IPS-18c (cell line): Measurements from ENCODE around the gene NFATC1.

Experiments
- H3K4me3 ChIP-seq: 2 replicates; pipeline ENCODE4 v1.7.0; 2013; ENCODE audit warnings: low read depth, mild to moderate bottlenecking, low read length, moderate library complexity; ENCODE audit not compliant: insufficient read depth
- H3K9me3 ChIP-seq: one replicate; pipeline ENCODE4 v1.6.1; 2013; ENCODE audit warnings: mild to moderate bottlenecking, low read length, moderate library complexity; ENCODE audit not compliant: control insufficient read depth, insufficient read depth

The NFATC1 gene

GRCh38 chr18:79397830-79398761, 2.4 kb downstream of the NFATC1 start:
- no peak overlapping the region for H3K4me3 ChIP-seq
- peaks cover 2% of the 10 kb centered on the region for H3K9me3 ChIP-seq

DNA sequence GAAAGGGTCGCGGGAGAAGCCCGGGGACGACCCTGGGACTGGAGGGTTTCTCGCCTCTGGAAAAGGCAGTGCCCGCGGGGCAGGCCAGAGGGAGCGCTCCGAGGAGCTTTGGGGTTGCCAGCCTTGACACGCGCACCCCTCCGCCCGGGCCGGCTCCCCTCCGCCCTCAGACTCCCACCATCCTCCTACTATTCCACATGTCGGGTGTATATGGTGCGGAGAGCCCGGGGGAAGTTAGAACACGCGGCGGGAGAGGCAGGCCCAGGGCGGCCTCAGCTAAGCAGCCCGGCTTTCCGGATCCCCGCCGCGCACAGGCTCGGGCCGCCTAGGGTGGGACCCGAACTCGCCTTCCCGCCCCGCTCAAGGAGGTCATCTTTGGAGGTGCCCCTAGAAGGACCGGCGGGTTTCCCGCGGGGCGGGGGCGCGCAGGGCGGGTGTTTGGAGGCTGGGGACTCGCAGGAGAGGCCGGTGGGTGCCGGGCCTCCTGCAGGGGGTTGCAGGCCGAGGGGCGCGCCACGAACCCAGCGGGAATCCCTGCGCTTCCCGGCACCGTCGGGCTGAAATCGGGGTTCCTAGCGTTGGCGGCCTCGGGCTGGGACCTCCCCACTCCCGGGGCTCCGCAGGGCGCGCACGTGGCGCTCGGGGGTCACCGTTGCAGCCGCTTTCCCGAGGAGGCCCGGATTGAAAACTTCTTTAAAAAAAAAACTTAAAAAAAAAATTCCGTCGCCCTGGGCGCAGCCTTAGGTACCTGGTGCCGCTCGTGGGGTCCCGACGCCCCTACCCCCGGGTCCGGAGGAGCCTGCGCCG, 3.7 kb downstream of the NFATC1 start:
- peak overlapping the region; percentile 34 for H3K4me3 ChIP-seq

GRCh38 chr18:79400091-79400590, 4.4 kb downstream of the NFATC1 start:
- Histone ChIP-seq H3K9me3 (peaks cover 2% of the 10 kb centered on the region), H3K4me3 (peak overlapping the region; percentile 53)

More for the DNA sequence above, 3.7 kb downstream of the NFATC1 start:
- H3K9me3 ChIP-seq = peaks cover 2% of the 10 kb centered on the region

DNA sequence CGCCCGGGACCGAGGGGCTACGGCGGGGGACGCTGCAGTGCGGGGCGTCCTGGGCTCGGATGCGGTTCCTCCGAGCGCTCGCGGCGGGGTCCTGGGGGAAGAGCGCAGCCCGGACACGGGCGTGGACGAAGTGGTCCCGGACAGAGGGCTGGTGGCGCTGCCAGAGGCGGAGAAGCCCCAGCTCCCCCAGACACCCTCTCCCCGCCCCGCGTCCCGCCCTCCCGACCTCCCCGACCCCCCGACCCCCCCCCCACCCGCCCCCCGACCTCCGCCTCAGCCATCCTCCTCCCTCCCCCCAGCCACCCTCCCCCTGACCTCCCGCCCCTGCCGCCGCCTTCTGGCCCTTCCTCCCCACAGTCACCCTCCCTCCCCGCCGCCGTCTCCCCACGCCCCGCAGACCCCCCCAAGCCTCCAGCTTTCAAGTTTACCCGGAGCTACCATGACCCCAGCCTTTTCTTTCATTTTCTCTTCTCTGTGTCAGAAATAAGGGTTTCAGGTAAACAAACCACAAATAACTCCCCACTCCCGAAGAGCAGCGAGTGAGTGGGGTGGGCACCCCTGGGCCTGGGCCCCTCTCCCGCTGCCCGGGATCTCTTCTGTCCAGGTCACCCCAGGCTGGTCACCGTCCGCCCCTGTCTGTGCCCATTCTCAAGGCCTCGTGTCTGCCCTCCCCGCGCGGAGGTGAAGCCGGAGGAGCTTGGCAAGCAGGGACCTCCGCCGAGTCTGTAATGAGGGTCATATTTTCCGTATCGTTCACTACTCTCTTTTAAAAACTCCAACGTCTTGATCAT, 5.1 kb downstream of the NFATC1 start:
- Histone ChIP-seq H3K9me3 (peaks cover 2% of the 10 kb centered on the region), H3K4me3 (peak overlapping the region; percentile 53)

DNA sequence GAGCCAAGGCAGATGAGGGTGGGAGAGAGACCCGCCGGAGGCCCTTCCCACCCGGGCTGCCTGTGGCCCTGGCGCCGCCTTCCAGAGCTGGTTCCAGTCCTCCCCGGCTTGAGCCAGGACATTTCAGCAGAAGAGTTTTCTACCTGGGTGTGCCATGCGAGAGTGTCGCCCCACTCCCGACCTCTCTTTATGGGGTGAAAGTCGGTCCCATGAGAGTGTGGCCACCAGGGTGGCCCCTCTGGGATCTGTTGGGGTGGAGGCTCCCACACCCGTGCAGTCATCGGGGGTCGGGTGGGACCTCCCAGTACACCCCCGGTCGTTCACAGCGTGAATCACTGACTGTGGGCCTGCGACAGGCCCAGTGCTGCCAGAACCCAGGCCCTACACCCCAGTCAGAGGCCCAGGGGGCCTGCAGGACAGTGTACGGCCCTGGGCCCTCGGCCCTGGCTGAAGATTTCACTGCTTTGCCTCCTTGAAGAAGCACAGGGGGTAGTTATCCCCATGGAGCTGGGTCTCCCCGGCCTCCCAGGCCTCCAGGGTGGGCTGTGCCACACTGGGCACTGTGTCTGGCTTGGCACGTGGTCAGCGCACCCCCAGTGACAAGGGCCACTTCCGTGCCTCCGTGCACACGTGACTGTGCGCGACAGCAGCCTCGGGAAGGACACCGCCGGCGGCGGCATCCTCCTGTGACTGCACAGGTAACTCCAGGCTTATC, 5.9 kb downstream of the NFATC1 start:
- no peak overlapping the region for H3K4me3 ChIP-seq
- H3K9me3 ChIP-seq = peaks cover 1% of the 10 kb centered on the region

- H3K9me3 ChIP-seq = no peaks in the 10 kb centered on the region
- no peak overlapping the region for H3K4me3 ChIP-seq
Measured at GRCh38 chr18:79402209-79402576, 6.5 kb downstream of the NFATC1 start.

DNA sequence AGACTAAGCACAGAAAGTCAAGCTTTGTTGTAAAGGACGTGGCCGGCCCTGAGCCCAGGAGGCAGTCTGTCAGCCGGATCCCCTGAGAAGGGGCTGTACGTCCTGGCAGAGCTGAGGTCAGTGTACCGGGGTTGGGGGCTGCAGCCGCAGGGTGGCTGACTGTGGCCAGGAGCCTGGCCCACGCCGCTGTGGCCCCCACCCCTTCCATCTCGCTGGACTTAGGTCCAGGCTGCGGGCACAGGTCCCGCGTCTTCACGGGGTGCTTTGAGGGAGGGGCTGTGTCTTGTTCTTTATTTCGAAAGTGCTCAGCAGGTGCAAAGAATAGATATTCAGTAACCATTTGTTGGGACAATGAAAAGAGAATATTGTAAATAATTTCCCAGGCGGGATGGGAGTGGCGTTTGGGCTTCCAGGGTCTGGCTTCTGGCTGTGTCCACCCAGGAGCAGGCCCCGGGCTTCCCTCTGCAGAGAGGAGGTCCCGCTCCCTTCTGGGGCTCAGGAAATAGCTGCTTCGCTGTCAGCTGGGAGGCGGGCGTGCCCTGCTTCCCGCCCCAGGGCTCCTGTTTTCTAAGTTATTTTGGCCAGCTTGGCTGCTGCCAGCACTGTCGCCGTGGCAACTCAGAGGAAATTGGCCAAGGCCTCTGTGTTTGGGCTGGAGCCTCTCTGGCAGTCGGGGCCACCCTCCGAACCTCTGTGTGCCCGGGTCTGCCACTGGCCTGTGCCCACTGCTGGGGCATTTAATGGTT, 7.4 kb downstream of the NFATC1 start:
- Histone ChIP-seq H3K4me3 (no peak overlapping the region), H3K9me3 (no peaks in the 10 kb centered on the region)

DNA sequence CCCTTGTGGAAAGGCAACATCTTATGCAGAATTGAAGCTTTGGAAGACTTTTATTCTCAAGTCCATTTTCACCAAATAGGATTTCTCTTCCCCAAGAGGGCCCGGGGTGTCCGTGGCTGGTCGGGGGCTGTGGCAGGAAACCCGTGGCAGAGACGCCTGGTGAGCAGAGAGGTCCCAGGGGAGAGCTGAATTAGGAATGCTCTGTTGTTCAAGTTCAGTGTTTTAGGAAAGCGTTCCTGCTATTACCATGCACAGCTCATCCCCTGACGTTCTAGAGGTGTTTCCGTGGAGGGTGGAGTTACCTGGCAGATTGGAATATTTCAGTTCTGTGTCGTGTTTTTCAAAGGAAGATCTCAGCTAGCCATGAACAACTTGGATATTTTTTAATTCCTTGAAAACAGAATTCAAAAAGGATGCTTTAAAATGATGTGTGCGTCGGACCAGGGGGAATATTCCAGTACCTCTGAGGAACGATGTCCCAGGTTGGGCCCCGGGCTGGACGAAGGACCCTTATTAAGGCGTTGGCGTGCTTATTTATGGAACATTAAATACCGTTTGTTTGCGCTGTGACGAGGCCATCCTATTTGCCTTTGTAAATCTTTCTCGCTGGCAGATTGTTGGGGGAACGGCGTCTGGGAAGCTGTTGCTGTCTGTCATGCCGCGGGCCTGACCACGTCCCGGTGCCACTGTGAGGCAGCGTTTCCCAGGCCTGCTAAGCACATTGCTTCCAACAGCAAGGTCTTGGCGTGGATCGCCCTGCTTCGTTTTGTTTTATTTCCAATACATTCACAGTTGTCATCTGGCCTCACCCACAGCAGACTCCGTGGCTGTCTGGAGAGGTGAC, 8.2 kb downstream of the NFATC1 start:
- no peak overlapping the region for H3K4me3 ChIP-seq
- H3K9me3 ChIP-seq = no peaks in the 10 kb centered on the region

- no peak overlapping the region for H3K4me3 ChIP-seq
- H3K9me3 ChIP-seq = no peaks in the 10 kb centered on the region
Measured at GRCh38 chr18:79404567-79404910, 8.8 kb downstream of the NFATC1 start.

DNA sequence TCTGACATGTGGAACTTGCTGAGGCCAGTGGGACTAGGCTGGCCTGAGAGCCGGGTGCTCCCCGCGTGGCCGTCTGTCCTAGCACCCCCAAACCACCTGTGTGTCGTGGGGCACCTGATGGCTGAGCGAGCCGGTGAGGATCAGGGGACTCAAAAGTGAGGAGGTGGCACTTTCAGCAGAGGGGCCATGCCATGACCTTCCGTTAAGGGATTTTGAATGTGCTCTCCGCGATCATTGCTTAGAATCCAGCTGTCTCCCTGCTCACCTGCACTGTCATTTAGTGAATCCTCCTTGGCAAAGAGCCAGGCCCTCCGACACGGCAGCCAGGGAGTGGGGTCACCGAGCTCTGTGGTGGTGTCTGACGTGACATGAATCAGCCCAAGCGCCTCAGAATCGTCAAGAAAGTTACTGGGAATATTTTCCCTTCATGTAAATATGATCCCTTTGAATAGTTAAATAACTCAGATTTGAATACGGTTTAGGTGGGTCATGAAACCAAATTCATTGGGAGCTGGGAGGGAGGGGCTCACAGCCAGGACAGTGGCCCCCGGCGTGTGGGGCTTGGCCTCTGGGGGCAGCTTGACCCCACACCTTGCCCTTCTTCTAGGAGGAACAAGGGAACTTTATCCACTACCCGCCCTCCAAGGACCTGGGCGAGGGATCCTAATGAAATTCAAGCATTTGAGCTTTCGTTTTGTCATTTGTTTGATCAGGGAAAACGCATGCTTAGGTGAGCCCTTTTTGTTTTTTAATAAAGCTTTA, 9.5 kb downstream of the NFATC1 start:
- H3K9me3 ChIP-seq = no peaks in the 10 kb centered on the region
- no peak overlapping the region for H3K4me3 ChIP-seq

GRCh38 chr18:79405781-79406575, 10.2 kb downstream of the NFATC1 start:
- Histone ChIP-seq H3K9me3 (no peaks in the 10 kb centered on the region), H3K4me3 (no peak overlapping the region)

DNA sequence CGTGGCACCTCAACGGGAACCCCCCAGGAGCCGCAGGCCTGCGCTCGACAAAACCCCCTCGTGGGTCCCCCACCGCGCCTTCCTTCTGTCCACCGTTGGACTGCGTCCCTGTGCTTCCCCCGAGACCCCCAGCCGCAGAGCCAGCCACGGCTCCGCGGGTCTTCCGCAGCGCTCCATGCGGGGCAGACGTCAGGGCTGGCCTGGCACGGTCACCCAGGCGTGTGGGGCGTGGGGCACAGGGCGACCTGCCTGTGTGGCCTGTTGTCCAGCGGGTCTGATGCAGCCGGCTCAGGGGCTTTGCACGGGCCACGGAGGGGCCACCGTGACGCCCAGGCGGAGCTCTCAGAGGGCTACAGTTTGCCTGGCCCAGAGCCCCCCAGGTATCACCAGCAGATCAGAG, 11.0 kb downstream of the NFATC1 start:
- no peak overlapping the region for H3K4me3 ChIP-seq
- H3K9me3 ChIP-seq = no peaks in the 10 kb centered on the region

GRCh38 chr18:79409313-79409712, 13.6 kb downstream of the NFATC1 start:
- H3K9me3 ChIP-seq = no peaks in the 10 kb centered on the region
- no peak overlapping the region for H3K4me3 ChIP-seq

DNA sequence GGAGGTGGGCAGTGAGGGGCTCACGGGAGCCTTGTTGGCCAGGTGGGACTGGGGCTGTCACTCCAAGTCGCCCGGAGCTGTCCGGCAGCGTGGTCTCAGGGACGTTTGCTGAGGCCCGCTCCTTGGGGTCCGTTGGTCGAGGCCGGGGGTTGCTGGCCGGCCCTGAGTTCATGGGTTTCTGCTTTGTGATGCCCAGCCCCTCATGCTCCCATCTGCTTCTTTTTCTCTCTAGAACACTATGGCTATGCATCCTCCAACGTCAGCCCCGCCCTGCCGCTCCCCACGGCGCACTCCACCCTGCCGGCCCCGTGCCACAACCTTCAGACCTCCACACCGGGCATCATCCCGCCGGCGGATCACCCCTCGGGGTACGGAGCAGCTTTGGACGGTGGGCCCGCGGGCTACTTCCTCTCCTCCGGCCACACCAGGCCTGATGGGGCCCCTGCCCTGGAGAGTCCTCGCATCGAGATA, 14.5 kb downstream of the NFATC1 start:
- no peaks in the 10 kb centered on the region for H3K9me3 ChIP-seq
- H3K4me3 ChIP-seq = no peak overlapping the region
